Kidney epithelial cell (primary cell): ENCODE data around the gene LYZL1. TPM values are rescaled to one million over a fixed set of nuclear protein-coding genes. Genes with fewer than 3 reads are reported as not detected.
"Not testable (repeated sequence)": the region's sequence is repeated elsewhere in the genome, so short reads cannot be mapped to it uniquely, and the experiment has no call there.

Experiments used
- DNase-seq: peaks from one replicate; pipeline ENCODE4 v3.0.0-alpha.2; 2010; ENCODE audit warnings: low read depth
- H3K27me3 ChIP-seq: 2 replicates; pipeline ENCODE4 v1.6.0; 2011; ENCODE audit warnings: low read length; ENCODE audit not compliant: control insufficient read depth, insufficient read depth
- H3K36me3 ChIP-seq: 2 replicates; pipeline ENCODE4 v1.5.1; 2011; ENCODE audit warnings: low read length; ENCODE audit not compliant: control insufficient read depth, insufficient read depth
- H3K4me3 ChIP-seq: 2 replicates; pipeline ENCODE4 v1.5.1; 2011; ENCODE audit warnings: low read depth, mild to moderate bottlenecking, control low read depth, low read length
- total RNA-seq: library from RNA; depleted of rRNA; stranded (reverse); fragments of >200 nt; gene quantifications from 2 replicates; pipeline ENCODE4 v1.2.3, GENCODE V29; 2015
- TF ChIP-seq, protein P1 (sequence below): IDR thresholded peaks from 2 replicates; pipeline ENCODE4 v1.5.1; 2011; ENCODE audit warnings: mild to moderate bottlenecking, moderate library complexity, low read length, control low read depth, inconsistent platforms; ENCODE audit not compliant: insufficient read depth, poor library complexity, severe bottlenecking

Gene LYZL1
- total RNA-seq, result not detected in 2 replicates

DNA sequence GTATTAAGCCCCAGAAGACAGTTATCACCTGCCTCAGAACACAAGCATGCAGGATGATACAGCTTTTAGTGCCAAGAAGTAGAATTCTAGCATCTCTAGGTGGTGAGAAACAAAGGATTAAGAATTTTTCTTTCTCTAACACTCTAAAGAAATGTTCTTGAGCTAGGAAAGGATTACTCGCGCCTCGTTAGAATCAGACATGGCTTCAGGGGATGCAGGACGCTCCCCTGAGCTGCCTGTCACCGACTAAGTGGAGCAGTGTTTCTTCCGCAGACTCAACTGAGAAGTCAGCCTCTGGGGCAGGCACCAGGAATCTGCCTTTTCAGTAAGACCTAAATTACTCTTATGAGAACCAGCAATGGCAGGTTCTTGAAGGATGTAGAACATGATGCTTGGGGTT lies at the start of gene LYZL1:
TSS of gene LYZL1 (plus strand) at position 165 of the 400 bp plus-strand sequence. CDS start 2,798 bp downstream, outside the sequence.
- not testable (repeated sequence) for DNase-seq

DNA sequence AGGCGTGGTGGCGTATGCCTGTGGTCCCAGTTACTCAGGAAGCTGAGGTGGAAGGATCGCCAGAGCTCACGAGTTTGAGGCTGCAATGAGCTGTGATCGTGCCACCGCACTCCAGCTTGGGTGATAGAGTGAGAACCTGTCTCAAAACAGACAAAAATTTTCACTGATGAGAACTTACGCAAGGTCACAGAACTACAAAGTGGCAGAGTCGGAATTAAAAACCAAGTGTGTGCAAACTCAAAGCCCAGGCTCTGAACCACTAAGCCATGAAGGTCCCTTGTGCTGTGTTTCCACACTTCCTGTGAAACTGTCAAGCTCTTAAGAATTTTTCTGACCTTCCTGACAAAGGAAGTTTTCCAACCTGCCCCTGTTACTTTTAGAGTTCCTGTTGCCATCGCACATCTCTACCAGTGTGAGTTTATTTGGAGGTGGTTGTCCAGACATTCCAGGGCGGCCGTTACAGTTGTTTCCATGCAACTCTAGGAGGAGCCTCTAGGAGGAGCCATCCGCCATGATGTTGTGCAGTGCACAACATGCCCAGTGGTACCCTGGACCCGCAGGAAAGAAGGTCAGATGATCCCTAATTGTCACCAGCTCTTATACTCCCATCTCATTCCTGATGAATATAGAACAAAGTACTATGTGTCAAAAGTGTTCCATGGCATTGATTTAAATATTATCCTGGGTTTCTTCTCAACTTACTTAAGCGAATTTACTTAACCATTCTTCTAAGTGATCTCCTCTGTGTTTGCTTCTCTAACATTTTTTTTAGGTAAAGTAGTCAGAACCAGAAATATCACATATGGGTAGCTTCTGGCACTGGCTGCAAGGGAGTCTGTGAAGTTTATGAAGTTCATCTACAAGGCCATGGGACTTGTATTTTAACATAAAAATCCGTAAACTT lies 49.0 kb upstream of the LYZL1 start:
- TF ChIP-seq, protein P1, sequence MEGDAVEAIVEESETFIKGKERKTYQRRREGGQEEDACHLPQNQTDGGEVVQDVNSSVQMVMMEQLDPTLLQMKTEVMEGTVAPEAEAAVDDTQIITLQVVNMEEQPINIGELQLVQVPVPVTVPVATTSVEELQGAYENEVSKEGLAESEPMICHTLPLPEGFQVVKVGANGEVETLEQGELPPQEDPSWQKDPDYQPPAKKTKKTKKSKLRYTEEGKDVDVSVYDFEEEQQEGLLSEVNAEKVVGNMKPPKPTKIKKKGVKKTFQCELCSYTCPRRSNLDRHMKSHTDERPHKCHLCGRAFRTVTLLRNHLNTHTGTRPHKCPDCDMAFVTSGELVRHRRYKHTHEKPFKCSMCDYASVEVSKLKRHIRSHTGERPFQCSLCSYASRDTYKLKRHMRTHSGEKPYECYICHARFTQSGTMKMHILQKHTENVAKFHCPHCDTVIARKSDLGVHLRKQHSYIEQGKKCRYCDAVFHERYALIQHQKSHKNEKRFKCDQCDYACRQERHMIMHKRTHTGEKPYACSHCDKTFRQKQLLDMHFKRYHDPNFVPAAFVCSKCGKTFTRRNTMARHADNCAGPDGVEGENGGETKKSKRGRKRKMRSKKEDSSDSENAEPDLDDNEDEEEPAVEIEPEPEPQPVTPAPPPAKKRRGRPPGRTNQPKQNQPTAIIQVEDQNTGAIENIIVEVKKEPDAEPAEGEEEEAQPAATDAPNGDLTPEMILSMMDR, result peak; percentile 59
- H3K27me3 ChIP-seq, result no peaks in the 10 kb centered on the region
- DNase-seq, result no peak
- H3K36me3 ChIP-seq, result no peaks in the 10 kb centered on the region
- H3K4me3 ChIP-seq, result no peak overlapping the region

More for the DNA sequence above, at the start of gene LYZL1:
- H3K27me3 ChIP-seq, H3K4me3 ChIP-seq, H3K36me3 ChIP-seq: not testable (repeated sequence)

DNA sequence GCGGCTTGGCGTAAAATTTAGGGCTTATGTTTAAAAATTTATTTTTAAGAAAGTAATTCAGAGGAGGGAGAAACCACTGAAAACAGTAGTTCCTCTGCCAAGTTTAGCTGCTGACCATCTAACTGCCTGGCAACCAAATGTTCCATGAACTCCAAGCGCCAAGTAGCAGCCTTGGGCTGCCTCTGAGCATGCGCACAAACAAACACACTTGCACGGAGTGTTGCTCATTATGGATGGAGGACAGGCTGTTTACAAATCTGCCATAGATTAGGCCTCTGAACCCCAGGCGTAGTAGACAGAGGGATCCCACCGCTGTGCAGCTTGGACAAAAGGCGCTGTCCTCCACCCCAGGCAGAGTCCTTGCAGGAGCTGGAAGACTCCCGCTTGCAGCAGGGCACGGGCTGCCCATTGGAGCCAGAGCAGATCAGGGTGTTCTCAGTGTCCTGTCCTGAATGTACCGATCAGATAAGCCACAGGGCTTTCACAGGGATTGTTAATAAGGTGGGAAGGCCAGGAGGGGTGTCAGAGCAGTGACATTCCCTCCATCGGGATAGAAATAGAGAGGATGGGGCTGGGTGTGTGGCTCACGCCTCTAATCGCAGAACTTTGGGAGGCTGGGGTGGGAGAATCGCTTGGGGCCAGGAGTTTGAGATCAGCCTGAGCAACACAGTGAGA lies 47.7 kb upstream of the LYZL1 start:
- no peak for DNase-seq
- Histone ChIP-seq H3K27me3 (no peaks in the 10 kb centered on the region), H3K36me3 (no peaks in the 10 kb centered on the region), H3K4me3 (no peak overlapping the region)
- TF ChIP-seq, protein P1, result no peak

DNA sequence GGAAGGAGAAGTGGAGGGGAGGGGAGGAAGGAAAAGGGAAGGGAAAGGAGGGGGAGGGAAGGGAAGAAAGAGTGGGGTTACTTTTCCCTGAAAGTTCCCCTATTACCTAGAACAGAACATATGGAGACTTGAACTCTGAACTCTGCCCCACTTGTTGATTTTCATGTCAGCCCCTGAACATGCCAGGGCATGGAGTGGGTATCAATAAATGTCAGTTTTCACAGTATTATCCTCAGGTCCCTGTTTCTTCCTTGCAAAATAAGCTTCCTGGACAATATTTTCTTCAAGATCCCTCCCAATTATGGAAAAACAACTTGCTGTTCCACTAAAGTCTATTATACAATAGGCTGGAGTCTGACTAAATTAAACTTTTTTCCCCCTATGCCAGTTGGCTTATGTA lies 46.9 kb upstream of the LYZL1 start:
- no peaks in the 10 kb centered on the region for H3K27me3 ChIP-seq
- TF ChIP-seq, protein P1, result no peak
- no peak for DNase-seq
- no peak overlapping the region for H3K4me3 ChIP-seq
- H3K36me3 ChIP-seq, result no peaks in the 10 kb centered on the region

DNA sequence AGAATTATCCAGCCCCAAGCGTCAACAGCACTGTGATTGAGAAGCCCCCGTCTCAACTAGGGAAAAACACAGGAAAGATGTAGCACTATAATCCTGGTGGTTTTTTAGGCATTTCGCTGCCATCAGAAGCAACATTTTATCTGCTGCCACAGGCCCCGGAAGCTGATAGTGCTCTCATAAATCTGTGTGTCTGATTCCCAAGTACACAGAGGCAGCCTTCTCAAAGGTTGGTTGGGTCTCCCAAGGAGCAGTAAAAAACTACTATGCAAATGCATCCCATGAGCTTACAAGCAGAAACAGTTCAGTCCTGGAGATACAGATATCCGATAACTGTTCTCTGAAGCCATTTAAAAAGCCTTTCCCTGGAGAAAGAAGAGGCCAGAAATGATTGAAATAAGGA lies 45.8 kb upstream of the LYZL1 start:
- TF ChIP-seq, protein P1, result no peak

DNA sequence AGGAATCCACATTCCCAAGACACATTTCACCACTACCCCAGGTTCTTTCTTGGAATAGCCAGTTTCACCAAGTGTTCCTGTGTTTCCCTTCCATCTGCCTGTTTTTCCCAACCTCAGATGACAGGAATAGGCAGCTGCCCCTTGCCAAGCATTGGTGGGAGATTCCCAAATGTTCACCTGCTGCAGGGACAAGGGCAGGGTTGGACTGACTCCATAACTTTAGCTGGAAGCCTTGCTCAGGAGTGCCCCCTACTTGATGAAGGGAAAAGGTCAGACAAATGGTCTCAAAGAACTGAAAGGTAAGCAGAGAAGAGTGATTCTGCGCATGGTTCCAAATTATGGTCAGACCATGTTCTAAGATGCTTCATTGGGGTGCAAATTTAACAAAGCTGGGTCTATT lies 45.1 kb upstream of the LYZL1 start:
- TF ChIP-seq, protein P1, result peak; percentile 38
- no peak overlapping the region for H3K4me3 ChIP-seq
- no peaks in the 10 kb centered on the region for H3K27me3 ChIP-seq
- no peaks in the 10 kb centered on the region for H3K36me3 ChIP-seq
- no peak for DNase-seq

More for the DNA sequence above, 45.8 kb upstream of the LYZL1 start:
- Histone ChIP-seq H3K36me3 (no peaks in the 10 kb centered on the region), H3K4me3 (no peak overlapping the region), H3K27me3 (no peaks in the 10 kb centered on the region)
- no peak for DNase-seq
